ENCODE measurements around the gene ACOT8.

DNA sequence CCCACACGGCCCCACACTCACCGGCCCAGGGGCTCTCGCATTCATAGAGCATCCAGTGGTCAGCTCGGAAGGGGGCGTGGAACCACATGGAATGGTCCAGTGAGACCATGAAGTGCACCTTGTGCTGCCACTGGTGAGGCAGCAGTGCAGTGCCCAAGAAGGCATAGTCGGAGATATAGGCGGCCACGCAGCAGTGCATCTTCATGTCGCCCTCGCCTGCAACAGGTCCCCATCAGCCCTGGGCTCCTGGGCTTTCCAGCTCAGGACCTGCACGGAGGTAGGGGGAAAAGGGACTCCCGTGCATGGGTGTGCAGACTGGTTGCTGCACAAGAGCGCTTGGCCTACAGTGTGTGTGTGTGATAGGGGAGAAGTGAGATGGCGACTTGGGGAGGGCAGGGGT, 13.7 kb downstream of the ACOT8 start:
- no peak for TF ChIP-seq POLR2A (IDR thresholded peaks at IDR 0.05; ENCODE audit: low read length)
- TF ChIP-seq GATA1 (IDR thresholded peaks at IDR 0.05; ENCODE audit: low read depth, low read length) = no peak

All from erythroblast (primary cell).